ES-I3 (cell line): ENCODE results near the gene PCID2.
A peak's percentile ranks its signal among the peaks of the same experiment; 100 is the strongest.
"Not testable (repeated sequence)": the region's sequence is repeated elsewhere in the genome, so short reads cannot be mapped to it uniquely, and the experiment has no call there.

Experiments
- H3K36me3 ChIP-seq: 2 replicates; pipeline ENCODE4 v1.6.1; 2013; ENCODE audit warnings: mild to moderate bottlenecking, low read length, control low read depth, moderate library complexity; ENCODE audit not compliant: insufficient read depth
- H3K4me1 ChIP-seq: 2 replicates; pipeline ENCODE4 v1.6.1; 2013; ENCODE audit warnings: mild to moderate bottlenecking, control low read depth, low read length; ENCODE audit not compliant: insufficient read depth
- H3K9ac ChIP-seq: 2 replicates; pipeline ENCODE4 v1.6.1; 2013; ENCODE audit warnings: low read depth, mild to moderate bottlenecking, low read length, moderate library complexity
- H3K9me3 ChIP-seq: 2 replicates; pipeline ENCODE4 v1.6.1; 2013; ENCODE audit warnings: mild to moderate bottlenecking, low read length, moderate library complexity; ENCODE audit not compliant: control insufficient read depth, insufficient read depth

The PCID2 gene

DNA sequence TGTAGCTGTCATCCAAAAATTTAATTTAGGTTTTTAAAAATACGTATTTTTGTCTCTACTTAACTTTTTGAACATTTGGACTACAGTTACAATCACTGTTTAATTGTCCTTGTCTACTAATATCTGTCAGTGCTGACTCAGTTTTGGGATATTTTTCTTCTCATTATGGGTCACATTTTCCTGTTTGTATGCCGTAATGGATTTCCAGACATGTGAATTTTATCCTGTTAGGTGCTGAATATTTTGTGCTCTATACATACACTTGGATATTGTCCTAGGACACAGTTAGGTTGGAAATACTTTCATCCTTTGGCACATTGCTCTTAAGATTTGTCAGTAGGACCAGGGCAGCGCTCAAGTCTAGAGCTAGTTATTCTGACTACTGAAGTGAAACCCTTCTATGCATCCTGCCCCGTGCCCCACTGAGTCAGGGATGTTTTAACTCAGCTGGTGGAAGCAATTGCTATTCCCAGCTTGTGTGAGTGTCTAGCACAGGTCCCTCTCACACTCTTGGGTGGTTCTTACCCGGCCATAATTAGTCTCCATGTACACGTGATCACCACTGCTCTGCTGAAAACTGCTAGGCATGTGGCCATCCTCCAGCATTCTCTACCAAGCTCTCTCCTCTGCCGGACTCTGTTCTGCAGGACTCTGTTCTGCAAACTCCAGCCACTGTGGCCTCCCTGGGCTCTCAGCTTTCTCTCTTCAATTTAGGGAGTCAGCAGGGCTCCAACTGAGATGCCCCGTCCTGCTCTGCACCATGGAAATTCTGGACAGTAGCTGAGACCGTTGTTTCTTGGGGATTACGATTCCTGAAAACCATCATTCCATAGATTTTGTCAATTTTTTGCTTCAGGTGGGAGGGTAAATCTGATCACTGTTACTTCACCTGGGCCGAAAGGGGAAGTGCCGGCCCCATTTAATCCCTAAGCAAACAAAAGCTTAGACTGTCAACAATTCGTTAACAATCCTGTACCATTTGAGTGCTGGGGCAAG lies 38.9 kb downstream of the PCID2 start:
- H3K36me3 ChIP-seq = peaks cover 8% of the 10 kb centered on the region; the same call in 1 of the 2 replicates
- H3K4me1 ChIP-seq = no peaks in the 10 kb centered on the region

DNA sequence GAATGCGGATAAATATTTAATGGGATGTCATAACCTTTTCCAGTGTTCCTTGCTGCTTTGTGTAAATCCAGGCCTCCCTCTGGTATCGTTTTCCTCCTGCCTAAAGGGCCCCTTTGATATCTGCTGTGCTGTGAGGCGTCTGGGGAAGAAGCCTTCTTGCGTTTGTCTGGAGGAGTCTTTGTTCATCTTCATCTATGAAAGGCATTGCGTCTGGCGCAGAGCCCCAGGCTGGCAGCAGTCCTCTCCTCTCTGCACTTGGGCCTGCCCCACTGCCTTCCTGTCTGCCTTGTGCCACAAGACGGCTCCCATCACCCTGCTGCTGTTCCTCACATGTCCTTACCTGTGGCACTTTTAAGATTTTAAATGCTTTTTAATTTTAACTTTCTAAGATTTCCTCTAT lies 40.3 kb downstream of the PCID2 start:
- no peaks in the 10 kb centered on the region; the same call in 1 of the 2 replicates for H3K4me1 ChIP-seq
- peaks cover 6% of the 10 kb centered on the region; the same call in 1 of the 2 replicates for H3K36me3 ChIP-seq
- H3K9ac ChIP-seq = no peak overlapping the region
- no peaks in the 10 kb centered on the region for H3K9me3 ChIP-seq

More for the DNA sequence above, 38.9 kb downstream of the PCID2 start:
- Histone ChIP-seq H3K9ac (no peak overlapping the region), H3K9me3 (no peaks in the 10 kb centered on the region)

- Histone ChIP-seq H3K36me3 (peaks cover 6% of the 10 kb centered on the region; the same call in 1 of the 2 replicates), H3K4me1 (no peaks in the 10 kb centered on the region; the same call in 1 of the 2 replicates), H3K9me3 (no peaks in the 10 kb centered on the region), H3K9ac (no peak overlapping the region)
Measured at GRCh38 chr13:113167575-113167974, 40.9 kb downstream of the PCID2 start.

GRCh38 chr13:113167155-113167554 lies 41.3 kb downstream of the PCID2 start:
- H3K9me3 ChIP-seq = no peaks in the 10 kb centered on the region
- H3K9ac ChIP-seq = no peak overlapping the region
- H3K4me1 ChIP-seq = no peaks in the 10 kb centered on the region; the same call in 1 of the 2 replicates
- peaks cover 6% of the 10 kb centered on the region; the same call in 1 of the 2 replicates for H3K36me3 ChIP-seq

DNA sequence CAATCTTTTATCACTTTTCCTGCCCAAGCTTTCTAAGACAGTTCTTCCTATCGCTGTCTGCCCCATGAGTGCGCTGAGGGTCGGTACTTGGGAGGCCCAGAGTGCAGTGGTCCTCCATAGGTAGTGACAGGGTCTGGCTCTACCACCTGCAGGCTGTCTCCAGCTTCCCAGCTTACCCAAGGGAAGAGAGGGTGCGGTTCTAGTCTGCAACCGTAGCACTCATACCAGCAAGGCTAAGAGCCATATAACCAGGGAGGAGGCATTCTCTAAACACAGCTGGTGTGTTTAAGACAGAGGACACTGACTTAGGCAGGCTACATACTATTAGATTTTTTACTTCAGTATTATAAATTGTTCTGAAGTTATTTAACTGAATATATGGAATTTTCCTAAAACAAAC lies 41.8 kb downstream of the PCID2 start:
- Histone ChIP-seq H3K9me3 (no peaks in the 10 kb centered on the region), H3K9ac (no peak overlapping the region), H3K36me3 (peaks cover 6% of the 10 kb centered on the region; the same call in 1 of the 2 replicates), H3K4me1 (no peaks in the 10 kb centered on the region; the same call in 1 of the 2 replicates)

DNA sequence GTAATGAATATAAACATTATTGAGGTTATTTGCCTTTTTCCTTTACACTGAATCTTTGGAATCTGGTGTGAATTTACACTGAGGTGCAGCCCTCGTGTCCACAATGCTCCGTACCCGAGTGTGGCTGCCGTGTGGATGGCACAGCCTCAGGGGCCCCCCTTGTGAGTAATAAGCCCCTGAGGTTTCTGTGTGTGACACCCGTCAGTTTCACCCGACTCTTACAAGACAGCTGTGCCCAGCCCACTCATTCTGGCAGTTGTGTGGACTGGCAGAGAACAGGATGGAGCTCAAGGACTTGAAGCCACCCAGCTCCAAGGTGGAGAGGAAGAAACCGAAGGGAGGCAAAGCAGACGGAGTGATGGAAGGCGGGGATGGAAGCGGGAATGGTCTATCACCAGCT lies 42.2 kb downstream of the PCID2 start:
- Histone ChIP-seq H3K36me3 (peaks cover 4% of the 10 kb centered on the region; the same call in 1 of the 2 replicates), H3K9me3 (no peaks in the 10 kb centered on the region), H3K9ac (no peak overlapping the region), H3K4me1 (no peaks in the 10 kb centered on the region; the same call in 1 of the 2 replicates)

DNA sequence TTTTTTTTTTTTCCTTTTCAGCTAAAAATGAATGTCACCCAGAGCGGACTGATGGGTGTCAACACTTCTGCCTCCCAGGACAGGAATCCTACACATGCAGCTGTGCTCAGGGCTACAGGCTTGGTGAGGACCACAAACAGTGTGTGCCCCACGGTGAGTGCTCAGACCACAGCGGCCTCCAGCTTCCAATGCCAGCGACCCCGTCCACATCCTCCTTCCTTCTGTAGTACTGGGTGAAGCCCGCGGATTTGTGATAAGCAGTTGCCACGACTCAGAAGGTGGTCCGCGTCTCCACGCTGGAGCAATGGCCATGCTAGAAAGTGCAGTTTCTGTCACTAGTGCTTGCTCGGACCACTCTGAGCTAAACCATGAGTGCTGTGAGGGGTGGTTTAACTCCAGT lies 44.0 kb downstream of the PCID2 start:
- H3K36me3 ChIP-seq = no peaks in the 10 kb centered on the region; the same call in 1 of the 2 replicates
- H3K4me1 ChIP-seq = peaks cover 1% of the 10 kb centered on the region; the same call in 1 of the 2 replicates
- no peaks in the 10 kb centered on the region for H3K9me3 ChIP-seq
- no peak overlapping the region for H3K9ac ChIP-seq

DNA sequence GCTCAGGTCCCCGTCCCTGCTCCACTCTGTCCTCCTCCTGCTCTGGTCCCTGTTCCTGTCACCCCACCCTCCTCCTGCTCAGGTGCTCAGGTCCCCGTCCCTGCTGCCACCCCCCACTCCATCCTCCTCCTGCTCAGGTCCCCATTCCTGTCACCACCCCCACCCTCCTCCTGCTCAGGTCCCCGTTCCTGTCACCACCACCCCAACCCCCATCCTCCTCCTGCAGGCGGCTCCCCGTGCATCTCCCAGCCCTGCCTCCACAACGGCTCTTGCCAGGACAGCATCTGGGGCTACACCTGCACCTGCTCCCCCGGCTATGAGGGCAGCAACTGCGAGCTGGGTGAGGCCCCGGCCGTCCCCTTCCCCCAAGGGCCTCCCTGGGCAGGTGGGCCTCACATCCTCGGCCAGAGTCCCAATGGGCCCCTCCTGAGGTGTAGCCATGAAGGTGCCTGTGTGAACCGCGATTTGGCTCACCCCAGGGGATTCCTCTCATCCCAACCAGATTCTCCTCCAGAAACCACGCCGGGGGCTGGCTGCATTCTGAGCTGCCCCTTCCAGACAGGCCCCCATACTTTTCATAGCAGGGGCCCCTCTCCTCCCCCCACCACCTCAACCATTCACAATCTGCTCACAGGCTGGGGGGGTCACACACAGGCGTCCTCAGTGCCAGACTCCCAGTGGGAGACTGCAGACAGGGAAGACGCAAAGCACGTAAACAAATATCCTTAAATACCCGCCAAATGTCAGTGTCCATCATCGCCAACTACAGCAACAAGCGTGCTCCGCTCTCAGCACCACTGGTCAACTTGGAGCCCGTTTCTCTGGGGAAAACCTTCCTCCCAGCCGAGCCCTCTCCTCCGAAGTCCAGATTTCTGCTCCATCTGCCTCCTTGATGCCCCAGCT lies 45.4 kb downstream of the PCID2 start:
- no peaks in the 10 kb centered on the region for H3K9me3 ChIP-seq
- H3K9ac ChIP-seq = 0 out of 2 replicates have a peak overlapping the region, but pooled peaks have one; percentile 6
- no peaks in the 10 kb centered on the region; the same call in 1 of the 2 replicates for H3K36me3 ChIP-seq
- H3K4me1 ChIP-seq = peaks cover 11% of the 10 kb centered on the region; the same call in 1 of the 2 replicates

DNA sequence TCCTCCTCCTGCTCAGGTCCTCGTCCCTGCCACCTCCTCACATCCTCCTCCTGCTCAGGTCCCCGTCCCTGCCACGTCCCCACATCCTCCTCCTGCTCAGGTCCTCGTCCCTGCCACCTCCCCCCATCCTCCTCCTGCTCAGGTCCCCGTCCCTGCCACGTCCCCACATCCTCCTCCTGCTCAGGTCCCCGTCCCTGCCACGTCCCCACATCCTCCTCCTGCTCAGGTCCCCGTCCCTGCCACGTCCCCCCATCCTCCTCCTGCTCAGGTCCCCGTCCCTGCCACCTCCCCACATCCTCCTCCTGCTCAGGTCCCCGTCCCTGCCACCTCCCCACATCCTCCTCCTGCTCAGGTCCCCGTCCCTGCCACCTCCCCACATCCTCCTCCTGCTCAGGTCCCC lies 46.5 kb downstream of the PCID2 start:
- H3K9me3 ChIP-seq, H3K36me3 ChIP-seq, H3K9ac ChIP-seq: not testable (repeated sequence)
- H3K4me1 ChIP-seq = peaks cover 13% of the 10 kb centered on the region; the same call in 1 of the 2 replicates

DNA sequence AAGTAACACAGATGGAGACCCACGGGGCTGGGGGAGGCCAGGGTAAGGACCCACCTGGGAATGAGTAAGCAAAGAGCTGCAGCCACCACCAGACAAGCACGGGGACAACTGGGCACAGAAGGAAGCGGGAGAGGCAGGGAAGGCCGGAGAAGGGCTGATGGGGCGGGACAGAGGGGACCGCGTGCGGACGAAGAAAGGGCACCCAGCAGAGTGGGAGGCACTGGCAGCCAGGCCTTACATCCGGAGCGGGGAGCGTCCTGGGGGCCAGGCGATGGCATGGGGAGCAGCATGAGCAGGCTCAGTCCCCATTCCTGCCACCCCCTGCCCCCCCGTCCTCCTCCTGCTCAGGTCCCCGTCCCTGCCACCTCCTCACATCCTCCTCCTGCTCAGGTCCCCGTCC lies 47.0 kb downstream of the PCID2 start:
- Histone ChIP-seq H3K9me3 (no peaks in the 10 kb centered on the region), H3K36me3 (no peaks in the 10 kb centered on the region), H3K9ac (no peak overlapping the region), H3K4me1 (peaks cover 13% of the 10 kb centered on the region; the same call in 1 of the 2 replicates)

- no peak overlapping the region for H3K9ac ChIP-seq
- H3K36me3 ChIP-seq = no peaks in the 10 kb centered on the region
- no peaks in the 10 kb centered on the region for H3K9me3 ChIP-seq
- peaks cover 13% of the 10 kb centered on the region; the same call in 1 of the 2 replicates for H3K4me1 ChIP-seq
Measured at GRCh38 chr13:113160983-113161382, 47.5 kb downstream of the PCID2 start.

DNA sequence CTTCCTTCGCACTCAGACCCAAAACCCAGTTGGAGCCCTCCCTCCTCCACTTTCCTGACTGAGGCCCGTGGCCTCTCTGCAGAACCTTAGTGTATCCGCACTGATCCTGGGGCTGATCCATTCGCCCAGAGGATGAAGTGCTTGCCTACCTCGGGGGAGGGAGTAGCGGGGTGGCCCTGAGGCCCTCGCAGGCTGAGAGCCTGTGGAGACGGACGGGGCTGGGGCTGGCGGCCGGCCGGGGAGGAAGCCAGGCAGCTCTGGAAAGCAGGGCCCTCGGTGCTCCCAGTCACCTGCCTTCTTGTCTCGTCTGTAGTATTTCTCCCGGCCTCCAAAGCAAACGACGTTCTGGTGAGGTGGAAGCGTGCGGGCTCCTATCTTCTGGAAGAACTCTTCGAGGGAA lies 48.8 kb downstream of the PCID2 start:
- H3K36me3 ChIP-seq = no peaks in the 10 kb centered on the region
- H3K4me1 ChIP-seq = peaks cover 13% of the 10 kb centered on the region; the same call in 1 of the 2 replicates
- no peaks in the 10 kb centered on the region for H3K9me3 ChIP-seq
- no peak overlapping the region for H3K9ac ChIP-seq

- H3K9ac ChIP-seq = no peak overlapping the region
- no peaks in the 10 kb centered on the region for H3K9me3 ChIP-seq
- peaks cover 15% of the 10 kb centered on the region; the same call in 1 of the 2 replicates for H3K4me1 ChIP-seq
- no peaks in the 10 kb centered on the region for H3K36me3 ChIP-seq
Measured at GRCh38 chr13:113158946-113159345, 49.5 kb downstream of the PCID2 start.
